GM21528 (cell line): Measurements from ENCODE around the gene METTL22.

Source experiments
- ATAC-seq: cut with Tn5 transposase; IDR thresholded peaks from one replicate; pipeline ENCODE4 v1.9.1; 2021; ENCODE audit warnings: mild to moderate bottlenecking, moderate library complexity; ENCODE audit not compliant: unreplicated experiment, low FRiP score

METTL22 gene

DNA sequence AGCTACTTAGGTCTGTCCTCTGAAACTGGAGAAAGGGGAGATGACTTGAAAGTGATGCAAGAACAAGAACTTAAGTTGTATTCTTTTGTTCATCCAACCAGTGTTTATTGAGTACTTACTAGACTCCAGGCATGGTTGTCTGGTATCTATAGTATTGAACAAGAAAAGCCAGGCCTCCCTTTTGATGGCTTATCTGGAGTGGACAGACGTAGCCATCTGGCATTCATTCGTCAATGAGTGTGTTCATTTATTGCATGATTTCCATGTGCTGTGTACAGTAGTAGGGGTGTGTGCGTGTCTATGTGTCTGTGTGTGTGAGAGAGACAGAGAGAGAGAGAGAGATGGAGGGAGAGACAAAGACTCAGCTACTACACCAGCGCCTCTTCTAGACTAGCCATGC is 62.1 kb downstream of the METTL22 start:
- ATAC-seq: no peak

- no peak for ATAC-seq
Measured at GRCh38 chr16:8685617-8686016, 64.1 kb downstream of the METTL22 start.

GRCh38 chr16:8686031-8686621 is 64.6 kb downstream of the METTL22 start:
- no peak for ATAC-seq

DNA sequence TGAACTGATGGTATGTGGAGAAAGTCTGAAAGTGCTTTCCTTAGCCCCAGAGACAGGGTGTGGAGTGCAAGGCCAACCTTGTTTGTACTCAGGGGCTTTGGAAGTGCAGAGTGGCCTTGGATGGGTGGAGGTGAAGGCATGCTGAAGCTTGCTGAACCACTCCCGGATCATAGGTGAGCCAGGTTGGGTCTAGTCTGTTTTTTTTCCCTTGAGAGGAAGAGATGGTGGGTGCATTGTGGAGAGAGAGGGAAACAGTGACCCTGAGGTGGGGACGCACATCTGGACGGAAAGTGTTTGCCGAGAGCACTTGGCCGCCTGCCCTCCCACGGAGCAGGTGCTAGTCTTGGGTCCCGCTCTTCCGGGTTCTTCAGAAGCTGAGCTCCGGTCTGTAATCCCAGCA is 65.4 kb downstream of the METTL22 start:
- ATAC-seq: no peak

DNA sequence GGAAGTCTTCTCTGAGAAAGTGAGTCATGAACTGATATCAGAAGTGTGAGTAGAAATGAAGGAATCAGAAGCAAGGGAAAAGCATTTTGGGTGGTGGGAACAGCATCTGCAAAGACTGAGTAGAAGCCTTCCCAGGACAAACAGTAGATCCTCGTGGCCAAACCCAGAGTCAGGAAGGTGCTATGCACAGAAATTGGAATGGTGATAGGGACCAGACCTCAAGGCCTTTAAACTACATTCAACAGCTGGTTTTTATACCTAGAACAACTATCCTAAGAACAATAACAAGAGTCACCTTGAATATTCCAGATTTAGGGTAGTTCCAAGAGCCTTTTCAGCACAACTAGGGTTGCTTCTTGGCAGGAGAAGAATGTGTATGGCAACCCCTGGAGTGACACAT is 68.2 kb downstream of the METTL22 start:
- no peak for ATAC-seq

GRCh38 chr16:8691728-8692127 is 70.2 kb downstream of the METTL22 start:
- ATAC-seq: no peak

GRCh38 chr16:8694795-8695728 is 73.6 kb downstream of the METTL22 start:
- ATAC-seq: no peak

DNA sequence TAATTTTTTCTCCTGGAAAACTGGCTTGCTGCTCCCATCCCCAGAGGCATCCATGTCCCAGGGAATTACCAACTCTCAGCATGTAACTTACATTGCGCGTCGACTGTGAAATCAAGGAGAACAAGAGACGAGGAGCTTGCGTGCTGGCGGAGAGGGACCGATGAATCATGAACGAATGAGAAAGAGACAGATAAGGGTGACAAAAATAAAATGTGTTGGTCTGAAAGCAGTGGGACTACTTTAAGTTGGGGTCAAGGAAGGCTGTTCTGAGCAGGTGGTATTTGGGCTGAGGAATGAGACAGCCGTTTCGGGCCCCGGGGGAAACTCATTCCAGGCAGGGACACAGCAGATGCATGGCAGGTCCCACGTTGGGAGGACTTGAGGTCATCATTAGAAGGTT is 75.4 kb downstream of the METTL22 start:
- ATAC-seq: no peak

DNA sequence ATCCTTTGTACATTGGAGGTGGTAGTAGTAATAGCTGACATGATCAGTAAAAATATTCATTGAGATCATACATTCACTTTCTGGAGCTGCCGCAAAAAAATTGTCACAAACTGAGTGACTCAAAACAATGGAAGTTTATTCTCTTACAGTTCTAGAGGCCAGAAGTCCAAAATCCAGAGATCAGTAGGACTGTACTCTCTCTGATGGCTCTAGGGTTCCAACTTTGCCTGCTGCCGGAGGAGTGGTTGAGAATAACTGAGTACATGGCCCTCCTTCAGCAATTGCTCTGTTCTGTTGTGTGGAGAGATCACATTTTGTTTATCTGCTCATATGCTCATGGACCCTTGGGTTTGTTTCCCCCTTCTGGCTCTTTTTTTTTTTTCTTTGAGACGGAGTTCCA is 76.5 kb downstream of the METTL22 start:
- ATAC-seq: no peak
